Peyer's patch (tissue), 4 donors: ENCODE data around the gene CCT2. TPM values are rescaled to one million over a fixed set of nuclear protein-coding genes. Genes with fewer than 3 reads are reported as not detected.

Experiments
- DNase-seq, 3 donors: peaks; one replicate each; pipeline ENCODE4 v3.0.0-alpha.2; 2017 to 2019
- H3K27ac ChIP-seq, 4 donors: fragments of 200-600 bp; sonication (generic); one replicate each; pipeline ENCODE4 v1.5.1; 2016 to 2019
- H3K27me3 ChIP-seq, 2 donors: fragments of 200-600 bp; sonication (generic); one replicate each; pipeline ENCODE4 v1.5.1; 2019
- H3K36me3 ChIP-seq, 3 donors: fragments of 200-600 bp; sonication (generic); one replicate each; pipeline ENCODE4 v1.5.1; 2016 to 2019
- H3K4me1 ChIP-seq, 4 donors: fragments of 200-600 bp; sonication (generic); one replicate each; pipeline ENCODE4 v1.5.1; 2016 to 2019
- H3K4me3 ChIP-seq, 4 donors: fragments of 200-600 bp; sonication (generic); 1 replicate in 3 of 4; 2 replicates in 1 of 4; pipeline ENCODE4 v1.5.1; 2016 to 2019; ENCODE audit warnings: mild to moderate bottlenecking in 1 of 4
- H3K9me3 ChIP-seq, 4 donors: fragments of 200-600 bp; sonication (generic); one replicate each; pipeline ENCODE4 v1.5.1; 2016 to 2019; ENCODE audit warnings: mild to moderate bottlenecking in 1 of 4
- POLR2A ChIP-seq, 2 donors: fragments of 450-650 bp; IDR thresholded peaks; one replicate each; pipeline ENCODE4 v1.5.1; 2017; ENCODE audit warnings: antibody characterized with exemption in 2 of 2, mild to moderate bottlenecking in 2 of 2, moderate library complexity in 2 of 2
- total RNA-seq, 4 donors: library from RNA; depleted of rRNA; stranded (reverse); fragments of >200 nt; gene quantifications; one replicate each; pipeline ENCODE4 v1.1.0, GENCODE V29; 2016
- TF ChIP-seq, protein P1 (sequence below), 6 experiments: fragments of 450-650 bp in 4 of 6; fragments of 200-600 bp in 2 of 6; sonication (generic) in 1 of 6; IDR thresholded peaks; one replicate each; pipeline ENCODE4 v1.5.1; 2017 to 2019; ENCODE audit warnings: antibody characterized with exemption in 6 of 6, mild to moderate bottlenecking in 3 of 6, moderate library complexity in 1 of 6

Gene CCT2
- total RNA-seq, 4 donors from 2014 or later: 37.7 to 82.5 (median 59.4) TPM

DNA sequence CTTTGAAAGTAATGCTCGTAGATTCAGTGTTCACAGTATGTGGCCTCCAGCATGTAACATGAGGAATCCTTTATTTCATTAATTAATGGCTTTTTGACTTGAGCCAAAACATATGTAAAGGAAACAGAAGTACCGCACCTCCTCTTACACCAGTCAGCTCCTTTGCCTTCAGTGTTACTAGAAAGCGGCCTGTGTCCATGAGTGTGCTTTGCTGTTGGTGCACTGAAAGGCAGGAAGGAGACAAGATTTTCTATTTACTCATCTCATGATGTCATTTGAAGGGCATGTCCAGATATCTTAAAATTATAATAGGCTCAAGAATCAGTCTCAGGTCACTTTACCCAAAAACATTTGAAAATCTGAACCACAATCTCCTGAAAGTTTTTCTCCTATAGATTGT lies 9.9 kb upstream of the CCT2 start:
- Histone ChIP-seq H3K4me1 (no peaks in the 10 kb centered on the region), H3K4me3 (no peak overlapping the region), H3K27me3 (no peaks in the 10 kb centered on the region), H3K9me3 (no peaks in the 10 kb centered on the region), H3K36me3 (peaks cover 0 to 36% (median 0%) of the 10 kb centered on the region in 3 donors), H3K27ac (no peak overlapping the region)
- no peak for TF ChIP-seq POLR2A (IDR thresholded peaks at IDR 0.05)
- TF ChIP-seq, protein P1, sequence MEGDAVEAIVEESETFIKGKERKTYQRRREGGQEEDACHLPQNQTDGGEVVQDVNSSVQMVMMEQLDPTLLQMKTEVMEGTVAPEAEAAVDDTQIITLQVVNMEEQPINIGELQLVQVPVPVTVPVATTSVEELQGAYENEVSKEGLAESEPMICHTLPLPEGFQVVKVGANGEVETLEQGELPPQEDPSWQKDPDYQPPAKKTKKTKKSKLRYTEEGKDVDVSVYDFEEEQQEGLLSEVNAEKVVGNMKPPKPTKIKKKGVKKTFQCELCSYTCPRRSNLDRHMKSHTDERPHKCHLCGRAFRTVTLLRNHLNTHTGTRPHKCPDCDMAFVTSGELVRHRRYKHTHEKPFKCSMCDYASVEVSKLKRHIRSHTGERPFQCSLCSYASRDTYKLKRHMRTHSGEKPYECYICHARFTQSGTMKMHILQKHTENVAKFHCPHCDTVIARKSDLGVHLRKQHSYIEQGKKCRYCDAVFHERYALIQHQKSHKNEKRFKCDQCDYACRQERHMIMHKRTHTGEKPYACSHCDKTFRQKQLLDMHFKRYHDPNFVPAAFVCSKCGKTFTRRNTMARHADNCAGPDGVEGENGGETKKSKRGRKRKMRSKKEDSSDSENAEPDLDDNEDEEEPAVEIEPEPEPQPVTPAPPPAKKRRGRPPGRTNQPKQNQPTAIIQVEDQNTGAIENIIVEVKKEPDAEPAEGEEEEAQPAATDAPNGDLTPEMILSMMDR (IDR thresholded peaks at IDR 0.05): no peak
- no peak for DNase-seq

DNA sequence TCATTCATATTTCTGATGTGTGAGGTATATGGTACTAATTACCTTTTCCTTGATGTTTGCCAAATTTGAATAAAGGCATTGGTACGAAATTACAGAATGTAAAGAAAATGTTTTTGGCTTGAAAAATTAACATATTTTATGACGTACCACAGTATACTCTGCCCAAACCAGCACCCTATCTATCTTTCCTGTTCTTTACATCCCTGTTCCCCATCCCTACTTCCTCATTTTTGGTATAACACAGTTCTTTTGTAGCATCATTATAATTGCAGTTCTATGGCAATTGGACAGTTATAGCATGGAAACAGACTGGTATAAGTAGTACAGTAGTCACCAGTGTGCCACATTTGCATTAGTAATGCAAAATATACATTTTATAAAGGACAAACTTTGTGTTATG lies 7.0 kb upstream of the CCT2 start:
- TF ChIP-seq, protein P1 (IDR thresholded peaks at IDR 0.05): no peak
- TF ChIP-seq POLR2A (IDR thresholded peaks at IDR 0.05): no peak
- Histone ChIP-seq H3K27me3 (no peaks in the 10 kb centered on the region), H3K9me3 (no peaks in the 10 kb centered on the region), H3K36me3 (peaks cover 0 to 15% (median 0%) of the 10 kb centered on the region in 3 donors), H3K4me1 (no peaks in the 10 kb centered on the region), H3K4me3 (no peak overlapping the region), H3K27ac (no peak overlapping the region)
- DNase-seq: no peak

DNA sequence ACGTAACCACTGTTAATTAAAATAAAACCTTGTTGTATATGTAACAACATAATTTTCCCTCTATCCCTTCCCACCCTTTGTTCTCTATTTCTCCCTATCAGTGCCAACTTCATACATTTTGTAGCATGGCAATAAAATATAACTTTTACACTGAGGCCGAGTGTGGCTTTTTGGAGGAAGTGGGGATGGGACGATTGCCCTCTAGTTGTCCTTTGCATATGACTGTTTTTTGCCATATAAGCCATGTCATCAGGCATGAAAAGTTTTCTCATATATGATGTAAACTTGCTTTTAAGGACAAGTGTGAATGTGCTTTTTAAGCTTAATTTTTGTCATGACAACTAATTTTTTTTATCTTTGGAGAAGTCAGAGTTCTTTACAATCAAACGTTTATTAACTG lies 6.2 kb upstream of the CCT2 start:
- TF ChIP-seq, protein P1 (IDR thresholded peaks at IDR 0.05): no peak
- no peak for TF ChIP-seq POLR2A (IDR thresholded peaks at IDR 0.05)
- H3K4me3 ChIP-seq: no peak overlapping the region
- no peaks in the 10 kb centered on the region for H3K9me3 ChIP-seq
- DNase-seq: no peak
- H3K27ac ChIP-seq: no peak overlapping the region
- peaks cover 0 to 9% (median 0%) of the 10 kb centered on the region in 3 donors for H3K36me3 ChIP-seq
- H3K27me3 ChIP-seq: no peaks in the 10 kb centered on the region
- no peaks in the 10 kb centered on the region for H3K4me1 ChIP-seq

DNA sequence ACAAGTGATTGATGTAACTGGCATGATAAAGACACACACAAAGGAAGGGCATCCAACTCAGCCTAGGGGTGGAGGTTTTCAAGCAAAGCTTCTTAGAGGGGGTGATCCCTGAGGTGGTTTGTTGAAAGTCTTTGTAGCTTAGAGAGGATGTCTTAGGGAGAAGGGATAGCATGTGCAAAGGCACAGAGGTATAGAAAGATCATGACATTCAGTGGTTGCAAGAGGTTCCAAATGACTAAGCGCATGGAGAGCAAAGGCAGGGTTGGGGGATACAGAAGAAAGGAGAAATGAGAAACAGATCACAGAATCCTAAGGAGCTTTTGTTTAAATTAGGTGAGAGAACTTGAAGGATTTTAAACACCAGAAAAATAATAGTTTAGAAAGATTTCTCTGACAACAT lies 5.2 kb upstream of the CCT2 start:
- no peak for DNase-seq
- no peak for TF ChIP-seq POLR2A (IDR thresholded peaks at IDR 0.05)
- TF ChIP-seq, protein P1 (IDR thresholded peaks at IDR 0.05): no peak
- Histone ChIP-seq H3K4me1 (no peaks in the 10 kb centered on the region), H3K27me3 (no peaks in the 10 kb centered on the region), H3K9me3 (no peaks in the 10 kb centered on the region), H3K27ac (no peak overlapping the region), H3K4me3 (no peak overlapping the region), H3K36me3 (no peaks in the 10 kb centered on the region)

DNA sequence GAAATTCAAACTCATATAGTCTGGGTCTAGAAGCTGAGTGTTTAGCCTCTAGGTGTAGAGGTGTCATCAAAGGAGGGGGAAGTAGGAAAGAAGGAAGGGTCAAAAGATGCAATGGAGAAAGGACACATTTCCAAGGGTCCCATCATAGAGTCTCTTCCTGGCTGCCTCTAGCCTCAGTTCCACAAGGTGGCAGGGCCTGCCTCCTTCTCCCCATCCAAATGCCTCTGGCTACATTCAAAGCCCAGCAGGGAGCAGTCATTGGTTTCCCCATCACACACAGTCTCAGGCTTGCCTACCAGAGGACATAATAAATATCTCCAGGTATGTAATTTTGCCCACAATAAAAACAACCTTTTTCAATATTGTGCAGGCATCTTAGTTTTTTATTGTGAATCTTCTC lies 2.1 kb upstream of the CCT2 start:
- Histone ChIP-seq H3K4me3 (no peak overlapping the region), H3K4me1 (peaks cover 0 to 9% (median 3%) of the 10 kb centered on the region in 4 donors), H3K27me3 (no peaks in the 10 kb centered on the region), H3K9me3 (no peaks in the 10 kb centered on the region), H3K36me3 (peaks cover 0 to 11% (median 0%) of the 10 kb centered on the region in 3 donors), H3K27ac (no peak overlapping the region)
- TF ChIP-seq POLR2A (IDR thresholded peaks at IDR 0.05): no peak
- TF ChIP-seq, protein P1 (IDR thresholded peaks at IDR 0.05): no peak
- DNase-seq: no peak

DNA sequence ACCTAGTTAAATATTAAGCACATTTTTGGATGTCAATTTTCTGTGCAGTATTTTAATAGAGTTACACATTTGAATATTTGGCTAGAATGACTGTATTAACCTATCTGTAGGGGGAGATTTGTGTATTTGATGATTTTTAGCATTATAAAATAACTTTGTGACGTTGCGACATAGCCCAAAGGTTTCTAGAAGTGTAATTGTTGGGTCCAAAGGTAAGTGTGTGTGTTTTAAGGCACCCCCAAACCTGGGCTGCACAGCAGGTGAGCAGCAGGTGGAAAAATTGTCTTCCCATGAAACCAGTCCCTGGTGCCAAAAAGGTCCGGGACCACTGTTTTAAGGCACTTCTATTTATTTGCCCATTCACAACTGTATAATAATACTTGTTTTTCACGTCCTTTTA lies 3.3 kb downstream of the CCT2 start:
- DNase-seq: no peak
- Histone ChIP-seq H3K36me3 (peaks cover 0 to 64% (median 0%) of the 10 kb centered on the region in 3 donors), H3K27ac (no peak overlapping the region), H3K27me3 (no peaks in the 10 kb centered on the region), H3K4me1 (peaks cover 0 to 9% (median 3%) of the 10 kb centered on the region in 4 donors), H3K9me3 (no peaks in the 10 kb centered on the region), H3K4me3 (no peak overlapping the region)
- TF ChIP-seq POLR2A (IDR thresholded peaks at IDR 0.05): no peak
- TF ChIP-seq, protein P1 (IDR thresholded peaks at IDR 0.05): no peak
